Endothelial cell of umbilical vein (primary cell): ENCODE measurements around the gene VAPB. TPM values are rescaled to one million over a fixed set of nuclear protein-coding genes. Genes with fewer than 3 reads are reported as not detected.
"Not testable (repeated sequence)": the region's sequence is repeated elsewhere in the genome, so short reads cannot be mapped to it uniquely, and the experiment has no call there.

Experiments used
- BruUV-seq: library from RNA; stranded (reverse); fragments of 400-500 nt; replicated peaks from 2 replicates; lab custom pipeline; 2021; lab: Mats Ljungman, UMichigan
- CTCF ChIA-PET: fragments of 300-600, 350-600 bp; sonication (Branson Sonifier 250); formaldehyde crosslinking; loops from one replicate; lab custom pipeline; 2021; ENCODE audit warnings: antibody characterized with exemption, inconsistent platforms; lab: Charles Lee
- POLR2A ChIA-PET: fragments of 300-600, 350-600 bp; sonication (Branson Sonifier 250); formaldehyde crosslinking; loops from one replicate; lab custom pipeline; 2021; ENCODE audit warnings: antibody characterized with exemption, inconsistent platforms; lab: Charles Lee
- DNase-seq: peaks from one replicate; pipeline ENCODE4 v3.0.0-alpha.2; 2011; ENCODE audit warnings: low read depth, low spot score
- FAIRE-seq: peaks from 2 replicates; lab custom pipeline; 2011; peaks lifted over from hg19 to GRCh38; lab: Jason Lieb, UNC
- H2AFZ ChIP-seq: 2 replicates; pipeline ENCODE4 v1.6.0; 2012; ENCODE audit warnings: low read depth, low read length, control low read depth, inconsistent platforms
- H3K27ac ChIP-seq: 2 replicates; pipeline ENCODE4 v1.5.1; 2011; ENCODE audit warnings: low read depth, mild to moderate bottlenecking, control low read depth, low read length, moderate library complexity; ENCODE audit not compliant: insufficient read depth
- H3K27me3 ChIP-seq, 2 experiments: 2 replicates each; pipeline versions ENCODE4 v1.6.0 to v1.6.1; 2011; ENCODE audit warnings: low read length in 2 of 2, mixed read lengths in 1 of 2; ENCODE audit not compliant: control insufficient read depth in 2 of 2, insufficient read depth in 2 of 2
- H3K36me3 ChIP-seq, 2 experiments: 2 replicates in 1 of 2; 3 replicates in 1 of 2; pipeline ENCODE4 v1.5.1; 2011; ENCODE audit warnings: low read length in 2 of 2, mild to moderate bottlenecking in 1 of 2, moderate library complexity in 1 of 2; ENCODE audit not compliant: control insufficient read depth in 2 of 2, insufficient read depth in 2 of 2; ENCODE audit errors: extremely low read depth in 1 of 2
- H3K4me1 ChIP-seq: 3 replicates; pipeline ENCODE4 v1.5.1; 2011; ENCODE audit warnings: mild to moderate bottlenecking, low read length; ENCODE audit not compliant: control insufficient read depth, insufficient read depth; ENCODE audit errors: extremely low read depth
- H3K4me2 ChIP-seq: 2 replicates; pipeline ENCODE4 v1.6.1; 2011; ENCODE audit warnings: low read length, control low read depth, mixed read lengths; ENCODE audit not compliant: insufficient read depth
- H3K4me3 ChIP-seq, 3 experiments: fragments of 200-600 bp in 1 of 3; sonication (generic), shearing (Covaris generic) in 1 of 3; replicated peaks in 1 of 3; 2 replicates each; pipeline ENCODE4 v1.5.1; 2011 to 2016; ENCODE audit warnings: control low read depth in 3 of 3, low read length in 3 of 3, mild to moderate bottlenecking in 2 of 3, inconsistent platforms in 1 of 3, low read depth in 1 of 3, moderate library complexity in 1 of 3; ENCODE audit not compliant: insufficient read depth in 1 of 3
- H3K79me2 ChIP-seq: 2 replicates; pipeline ENCODE4 v1.6.0; 2012; ENCODE audit warnings: low read length, inconsistent platforms; ENCODE audit not compliant: control insufficient read depth, insufficient read depth
- H3K9ac ChIP-seq: replicated peaks from 2 replicates; pipeline ENCODE3; 2011; ENCODE audit warnings: low read length, control low read depth; ENCODE audit not compliant: insufficient read depth; ENCODE audit errors: extremely low read depth
- H3K9me1 ChIP-seq: replicated peaks from 3 replicates; pipeline ENCODE4 v1.6.0; 2011; ENCODE audit warnings: mild to moderate bottlenecking, low read length; ENCODE audit not compliant: control insufficient read depth, insufficient read depth; ENCODE audit errors: extremely low read depth
- H3K9me3 ChIP-seq: replicated peaks from 2 replicates; pipeline ENCODE4 v1.5.1; 2012; ENCODE audit warnings: low read length, inconsistent platforms; ENCODE audit not compliant: control insufficient read depth, insufficient read depth
- H4K20me1 ChIP-seq: replicated peaks from 2 replicates; pipeline ENCODE3; 2011; ENCODE audit warnings: mild to moderate bottlenecking, low read length; ENCODE audit not compliant: control insufficient read depth, insufficient read depth; ENCODE audit errors: extremely low read depth
- CTCF ChIP-seq, 2 donors: IDR thresholded peaks; 1 replicate in 1 of 2; 2 replicates in 1 of 2; pipeline ENCODE4 v1.5.1; 2011; ENCODE audit warnings: low read length in 2 of 2, mild to moderate bottlenecking in 2 of 2, moderate library complexity in 2 of 2, control low read depth in 1 of 2, inconsistent platforms in 1 of 2, low read depth in 1 of 2; ENCODE audit not compliant: insufficient read depth in 1 of 2; ENCODE audit errors: extremely low read depth in 1 of 2
- EZH2 ChIP-seq: IDR thresholded peaks from 2 replicates; pipeline ENCODE4 v1.6.1; 2012; ENCODE audit warnings: borderline replicate concordance, low read depth, mild to moderate bottlenecking, moderate library complexity, low read length, inconsistent platforms; ENCODE audit not compliant: severe bottlenecking
- FOS ChIP-seq: IDR thresholded peaks from 2 replicates; pipeline ENCODE4 v1.6.1; 2011; ENCODE audit warnings: mild to moderate bottlenecking, low read length, moderate library complexity, borderline replicate concordance; ENCODE audit not compliant: insufficient read depth
- GATA2 ChIP-seq: IDR thresholded peaks from 2 replicates; pipeline ENCODE4 v1.7.0; 2011; ENCODE audit warnings: low read depth, mild to moderate bottlenecking, moderate library complexity, mixed read lengths, low read length; ENCODE audit not compliant: insufficient read length, insufficient read depth
- JUN ChIP-seq: IDR thresholded peaks from 2 replicates; pipeline ENCODE4 v1.6.1; 2011; ENCODE audit warnings: borderline replicate concordance, low read depth; ENCODE audit not compliant: insufficient read length, insufficient read depth
- MAX ChIP-seq: IDR thresholded peaks from 2 replicates; pipeline ENCODE4 v1.6.1; 2011; ENCODE audit not compliant: insufficient read depth, insufficient read length
- MYC ChIP-seq: IDR thresholded peaks from one replicate; pipeline ENCODE4 v1.6.1; 2011; ENCODE audit warnings: mild to moderate bottlenecking, low read depth, low read length
- POLR2A ChIP-seq: IDR thresholded peaks from 2 replicates; pipeline ENCODE4 v1.6.1; 2012; ENCODE audit warnings: low read depth, mild to moderate bottlenecking, control low read depth, low read length
- POLR2AphosphoS5 ChIP-seq: IDR thresholded peaks from 2 replicates; pipeline ENCODE4 v1.6.1; 2012; ENCODE audit warnings: low read depth, mild to moderate bottlenecking, control low read depth, low read length, moderate library complexity; ENCODE audit not compliant: insufficient read depth
- dilution Hi-C: fragments of 300-500 bp; cut with MboI; formaldehyde crosslinking; loops from one replicate; pipeline ENCODE4 v1.15.0; 2019; ENCODE audit warnings: low sequenced_read_pairs; ENCODE audit not compliant: extremely low pct_ligation_motif_present
- intact Hi-C: fragments of 100-400 bp; cut with micrococcal nuclease; formaldehyde crosslinking; loops from one replicate; pipeline ENCODE4 v1.10.0; 2022
- polyA plus RNA-seq, 4 experiments: library from polyadenylated mRNA; depleted of rRNA in 3 of 4; stranded (reverse) in 3 of 4; unstranded in 1 of 4; fragments of >200 nt; gene quantifications; 2 replicates each; pipeline versions ENCODE4 v1.2.1 to v1.2.3, GENCODE V29; 2011 to 2012; ENCODE audit warnings: missing spikeins in 1 of 4
- total RNA-seq: library from RNA; stranded (reverse); gene quantifications from 2 replicates; pipeline ENCODE4 v1.2.3, GENCODE V29; 2021

Gene VAPB
- total and polyA plus RNA-seq, 2 donors (not counting 3 experiments of a cell fraction or from before 2014, with no cell fraction given) = 17.9 to 48.9 TPM

- Histone ChIP-seq H3K36me3 (no peaks in the 10 kb centered on the region), H3K9me1 (no peaks in the 10 kb centered on the region), H3K27me3 (no peaks in the 10 kb centered on the region), H3K4me2 (no peak overlapping the region), H4K20me1 (no peaks in the 10 kb centered on the region), H3K4me3 (no peak overlapping the region), H3K9me3 (no peaks in the 10 kb centered on the region), H3K9ac (no peak overlapping the region), H3K4me1 (no peaks in the 10 kb centered on the region), H3K27ac (no peak overlapping the region), H3K79me2 (peaks cover 71% of the 10 kb centered on the region), H2AFZ (no peak overlapping the region)
- TF ChIP-seq MAX (no peak), POLR2AphosphoS5 (no peak), FOS (no peak), MYC (no peak), POLR2A (no peak), GATA2 (no peak), EZH2 (no peak), CTCF (IDR thresholded peaks at IDR 0.05; ENCODE audit: extremely low read depth in 1 of 2, insufficient read depth in 1 of 2, low read depth in 1 of 2, low read length in 2 of 2) (no peak), JUN (no peak)
- FAIRE-seq = no peak
- no peak for DNase-seq
- CTCF ChIA-PET = interaction anchor here (1.0 kb wide), 2 partner anchors 16 to 23 kb away, joined by 3 to 6 read pairs; no protein-coding TSS in a partner anchor
- dilution Hi-C loops (no loop called here), intact Hi-C loops (no loop called here)
- BruUV-seq = no TSS peak
- POLR2A ChIA-PET = no interaction called here
These were observed 35.4 kb downstream of the VAPB start for GRCh38 chr20:58424218-58424969.

- intact Hi-C loops, H3K27ac ChIP-seq, H3K36me3 ChIP-seq, H3K9me1 ChIP-seq, DNase-seq, H3K27me3 ChIP-seq, H3K9me3 ChIP-seq, BruUV-seq, FAIRE-seq, H4K20me1 ChIP-seq, H3K4me2 ChIP-seq, POLR2A ChIA-PET, dilution Hi-C loops, H3K9ac ChIP-seq, H3K4me1 ChIP-seq, H2AFZ ChIP-seq, H3K4me3 ChIP-seq, CTCF ChIA-PET: not testable (repeated sequence)
- peaks cover 78% of the 10 kb centered on the region for H3K79me2 ChIP-seq
These were observed 38.5 kb downstream of the VAPB start for GRCh38 chr20:58427571-58427970.
